Measurements from ENCODE around the gene POLDIP2. TPM values are rescaled to one million over a fixed set of nuclear protein-coding genes. Genes with fewer than 3 reads are reported as not detected.

POLDIP2 gene
- total RNA-seq (2022; extraction: Qiagen RNA extraction) = 141 to 166 TPM (median 163 TPM) in 5 replicates

GRCh38 chr17:28357061-28357900, at the start of gene POLDIP2:
Gene POLDIP2, minus strand, starts transcription at chr17:28357527. Its CDS starts 79 bp downstream, at chr17:28357448.

GRCh38 chr17:28405632-28406472, 48.5 kb upstream of the POLDIP2 start, which contains the start of gene SLC46A1:
Gene SLC46A1, minus strand, starts transcription at chr17:28406212. Its CDS starts 98 bp downstream, at chr17:28406114.

GRCh38 chr17:28371245-28372202, 14.2 kb upstream of the POLDIP2 start, which contains the start of gene SARM1:
Gene SARM1, plus strand, starts transcription at chr17:28371694. Its CDS starts 339 bp downstream, at chr17:28372033.

GRCh38 chr17:28370035-28370743, 12.9 kb upstream of the POLDIP2 start, which contains the start of gene VTN:
Gene VTN, minus strand, starts transcription at chr17:28370307. Its CDS starts 104 bp downstream, at chr17:28370203.

GRCh38 chr17:28364665-28365363, 7.5 kb upstream of the POLDIP2 start, which contains the start of gene SEBOX:
Gene SEBOX, minus strand, starts transcription at chr17:28365199. Its CDS starts 48 bp downstream, at chr17:28365151.

GRCh38 chr17:28335201-28335958, 21.9 kb downstream of the POLDIP2 start, which contains the start of the genes IFT20 and TNFAIP1:
Gene IFT20, minus strand, starts transcription at chr17:28335472. Its CDS starts 3,487 bp downstream, at chr17:28331985.
Gene TNFAIP1, plus strand, starts transcription at chr17:28335761. Its CDS starts 3,761 bp downstream, at chr17:28339522.

GRCh38 chr17:28318759-28319597, 38.3 kb downstream of the POLDIP2 start, which contains the start of gene TMEM97:
Gene TMEM97, plus strand, starts transcription at chr17:28319200. Its CDS starts 40 bp downstream, at chr17:28319240.

Other genes starting within 250 kb of the POLDIP2 start
- 39.9 to 48.5 TPM (median 45.3 TPM) in 5 replicates for gene TMEM97, start 38.3 kb downstream of the POLDIP2 start, total RNA-seq (2022; extraction: Qiagen RNA extraction)
- gene IFT20, start 22.1 kb downstream of the POLDIP2 start, total RNA-seq (2022; extraction: Qiagen RNA extraction) = 51.7 to 57.4 TPM (median 53.9 TPM) in 5 replicates
- gene TNFAIP1, start 21.8 kb downstream of the POLDIP2 start, total RNA-seq (2022; extraction: Qiagen RNA extraction) = 43.5 to 54.2 TPM (median 49.7 TPM) in 5 replicates
- gene SEBOX, start 7.7 kb upstream of the POLDIP2 start, total RNA-seq (2022; extraction: Qiagen RNA extraction) = not detected in 5 replicates
- 15.7 to 22.7 TPM (median 20.1 TPM) in 5 replicates for gene VTN, start 12.8 kb upstream of the POLDIP2 start, total RNA-seq (2022; extraction: Qiagen RNA extraction)
- gene SARM1, start 14.2 kb upstream of the POLDIP2 start, total RNA-seq (2022; extraction: Qiagen RNA extraction) = 5.1 to 7.1 TPM (median 5.6 TPM) in 5 replicates
- 14.1 to 22.0 TPM (median 19.5 TPM) in 5 replicates for gene SLC46A1, start 48.7 kb upstream of the POLDIP2 start, total RNA-seq (2022; extraction: Qiagen RNA extraction)
- 0.12 to 0.19 TPM (median 0.17 TPM) in 4 of 5 replicates, not detected in the other for gene SLC13A2, start 116.1 kb upstream of the POLDIP2 start, total RNA-seq (2022; extraction: Qiagen RNA extraction)
- 0.04 to 0.08 TPM (median 0.06 TPM) in 3 of 5 replicates, not detected in the others for gene FOXN1, start 148.8 kb upstream of the POLDIP2 start, total RNA-seq (2022; extraction: Qiagen RNA extraction)
- gene UNC119, start 195.1 kb upstream of the POLDIP2 start, total RNA-seq (2022; extraction: Qiagen RNA extraction) = 24.1 to 32.8 TPM (median 30.7 TPM) in 5 replicates
- 54.1 to 62.3 TPM (median 59.6 TPM) in 5 replicates for gene PIGS, start 214.0 kb upstream of the POLDIP2 start, total RNA-seq (2022; extraction: Qiagen RNA extraction)
- 1.6 to 2.4 TPM (median 2.1 TPM) in 5 replicates for gene ALDOC, start 219.4 kb upstream of the POLDIP2 start, total RNA-seq (2022; extraction: Qiagen RNA extraction)
- 73.4 to 82.5 TPM (median 76.4 TPM) in 5 replicates for gene SPAG5, start 241.5 kb upstream of the POLDIP2 start, total RNA-seq (2022; extraction: Qiagen RNA extraction)